Skeletal muscle cell (primary cell): ENCODE results near the gene RAPH1.
"Not testable (repeated sequence)": the region's sequence is repeated elsewhere in the genome, so short reads cannot be mapped to it uniquely, and the experiment has no call there.

Experiments
- DNase-seq: peaks from one replicate; pipeline ENCODE4 v3.0.0-alpha.2; 2010; ENCODE audit warnings: low read depth
- H3K4me3 ChIP-seq: 2 replicates; pipeline ENCODE4 v1.5.1; 2011; ENCODE audit warnings: low read depth, mild to moderate bottlenecking, control low read depth, low read length, moderate library complexity

Gene RAPH1

GRCh38 chr2:203551778-203552177, 16.7 kb upstream of the RAPH1 start:
- DNase-seq = peak; percentile 38
- H3K4me3 ChIP-seq = no peak overlapping the region

GRCh38 chr2:203550266-203550665, 15.2 kb upstream of the RAPH1 start:
- no peak overlapping the region for H3K4me3 ChIP-seq
- DNase-seq = no peak

DNA sequence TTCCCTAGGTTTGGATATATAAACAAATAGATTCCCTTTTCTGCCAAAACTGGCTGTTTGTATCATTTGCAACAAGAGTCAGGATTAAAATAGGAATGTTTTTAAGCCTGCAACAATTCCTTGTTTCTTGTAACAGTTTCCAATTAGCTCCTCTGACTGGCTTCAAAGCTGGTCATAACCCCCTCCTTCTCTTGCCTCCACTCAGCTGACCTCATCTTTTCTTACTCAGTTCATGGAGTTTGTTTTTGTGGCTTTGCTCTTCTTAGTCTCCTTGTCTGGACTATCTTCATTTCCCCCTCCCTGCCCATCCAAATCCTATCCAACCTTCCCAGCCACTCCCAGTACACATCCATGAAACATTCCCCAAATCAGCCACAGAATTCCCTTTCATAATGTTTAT, 14.3 kb upstream of the RAPH1 start:
- DNase-seq = no peak
- H3K4me3 ChIP-seq = no peak overlapping the region

GRCh38 chr2:203548887-203549286, 13.8 kb upstream of the RAPH1 start:
- no peak for DNase-seq
- H3K4me3 ChIP-seq = no peak overlapping the region

GRCh38 chr2:203547356-203547755, 12.3 kb upstream of the RAPH1 start:
- DNase-seq = no peak
- H3K4me3 ChIP-seq = no peak overlapping the region

DNA sequence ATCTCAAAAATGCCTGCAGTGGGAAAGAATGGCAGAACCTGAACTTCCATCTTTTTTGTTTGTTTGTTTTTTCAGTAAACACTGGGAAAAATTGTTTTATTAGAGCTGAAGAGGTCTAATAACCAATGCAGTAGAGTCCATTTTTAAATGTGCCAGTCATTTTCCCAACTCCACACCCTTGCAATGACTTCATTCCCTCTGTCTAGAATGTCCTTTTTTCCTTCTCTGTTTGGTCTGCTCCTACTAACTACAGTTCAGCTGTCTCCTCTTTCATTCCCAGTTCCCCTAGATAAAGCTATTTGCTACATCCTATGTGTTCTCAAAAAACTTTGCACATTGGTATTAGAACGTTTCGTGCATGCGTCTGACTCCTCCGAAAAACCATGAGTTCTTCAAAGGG, 9.3 kb upstream of the RAPH1 start:
- no peak overlapping the region for H3K4me3 ChIP-seq
- no peak for DNase-seq

DNA sequence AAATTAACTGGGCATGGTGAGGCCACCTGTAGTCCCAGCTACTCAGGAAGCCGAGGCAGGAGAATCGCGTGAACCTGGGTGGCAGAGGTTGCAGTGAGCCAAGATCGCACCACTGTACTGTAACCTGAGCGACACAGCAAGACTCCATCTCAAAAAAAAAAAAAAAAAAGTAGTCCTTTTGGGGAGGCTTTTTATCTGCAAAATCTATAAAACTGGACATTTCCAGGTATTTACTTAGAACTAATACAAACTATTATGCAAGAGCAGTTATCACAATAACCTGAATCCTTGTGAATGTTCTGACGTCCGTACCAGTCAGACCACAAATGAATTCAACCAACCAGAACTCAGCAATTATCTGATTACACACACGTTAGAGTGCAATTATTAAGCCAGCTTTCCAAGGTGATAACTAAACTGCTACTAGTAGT, 8.8 kb upstream of the RAPH1 start:
- no peak for DNase-seq
- H3K4me3 ChIP-seq = no peak overlapping the region

DNA sequence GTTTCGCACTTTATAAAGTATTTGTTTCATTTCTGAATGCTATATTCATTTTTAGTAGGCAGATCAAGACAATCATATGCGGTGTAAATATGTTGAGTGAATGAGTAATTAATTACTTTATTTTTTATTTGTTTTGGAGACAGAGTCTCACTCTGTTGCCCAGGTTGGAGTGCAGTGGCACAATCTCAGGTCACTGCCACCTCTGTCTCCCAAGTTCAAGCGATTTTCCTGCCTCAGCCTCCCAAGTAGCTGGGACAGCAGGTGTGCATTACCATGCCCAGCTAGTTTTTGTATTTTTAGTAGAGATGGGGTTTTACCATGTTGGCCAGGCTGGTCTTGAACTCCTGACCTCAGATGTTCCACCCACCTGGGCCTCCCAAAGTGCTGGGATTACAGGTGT, 5.5 kb upstream of the RAPH1 start:
- not testable (repeated sequence) for DNase-seq, H3K4me3 ChIP-seq

- H3K4me3 ChIP-seq, DNase-seq: not testable (repeated sequence)
These were observed 3.1 kb upstream of the RAPH1 start for GRCh38 chr2:203538237-203538636.

DNA sequence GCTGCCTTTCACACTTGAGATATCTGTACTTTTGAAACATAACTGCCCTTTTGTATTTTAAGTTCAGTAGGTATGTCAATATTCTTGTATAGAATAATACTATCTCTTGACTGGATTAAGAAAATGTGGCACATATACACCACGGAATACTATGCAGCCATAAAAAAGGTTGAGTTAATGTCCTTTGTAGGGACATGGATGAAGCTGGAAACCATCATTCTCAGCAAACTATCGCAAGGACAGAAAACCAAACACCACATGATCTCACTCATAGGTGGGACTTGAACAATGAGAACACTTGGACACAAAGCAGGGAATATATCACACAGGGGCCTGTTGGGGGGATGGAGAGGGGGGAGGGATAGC, 1.5 kb upstream of the RAPH1 start:
- not testable (repeated sequence) for DNase-seq, H3K4me3 ChIP-seq

- H3K4me3 ChIP-seq = peak overlapping the region; percentile 58
- DNase-seq = no peak
These were observed 884 bp upstream of the RAPH1 start for GRCh38 chr2:203535784-203536585.

DNA sequence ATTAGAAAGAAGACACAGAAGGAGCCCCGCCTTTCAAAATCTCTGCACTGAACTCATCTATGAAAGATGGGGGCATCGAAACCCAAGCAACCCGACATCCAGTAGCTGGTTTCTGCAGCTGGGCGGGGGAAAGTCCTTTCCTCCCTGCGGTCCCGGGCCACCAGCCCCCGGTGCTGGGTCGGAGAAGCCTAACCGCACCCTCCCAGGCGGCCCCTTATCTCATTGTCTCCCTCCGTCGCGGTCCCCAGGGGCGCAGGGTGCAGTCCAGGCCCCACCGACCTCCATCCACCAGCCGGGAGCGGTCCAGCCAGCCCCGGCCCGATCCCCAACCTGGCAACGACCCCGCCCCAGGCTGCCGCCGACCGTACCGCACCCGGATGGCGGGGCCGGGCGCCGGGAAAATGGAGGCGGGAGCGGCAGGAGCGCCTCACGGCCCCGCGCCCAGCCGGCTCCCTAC, 452 bp downstream of the RAPH1 start:
- DNase-seq = no peak
- H3K4me3 ChIP-seq = peak overlapping the region; percentile 77

DNA sequence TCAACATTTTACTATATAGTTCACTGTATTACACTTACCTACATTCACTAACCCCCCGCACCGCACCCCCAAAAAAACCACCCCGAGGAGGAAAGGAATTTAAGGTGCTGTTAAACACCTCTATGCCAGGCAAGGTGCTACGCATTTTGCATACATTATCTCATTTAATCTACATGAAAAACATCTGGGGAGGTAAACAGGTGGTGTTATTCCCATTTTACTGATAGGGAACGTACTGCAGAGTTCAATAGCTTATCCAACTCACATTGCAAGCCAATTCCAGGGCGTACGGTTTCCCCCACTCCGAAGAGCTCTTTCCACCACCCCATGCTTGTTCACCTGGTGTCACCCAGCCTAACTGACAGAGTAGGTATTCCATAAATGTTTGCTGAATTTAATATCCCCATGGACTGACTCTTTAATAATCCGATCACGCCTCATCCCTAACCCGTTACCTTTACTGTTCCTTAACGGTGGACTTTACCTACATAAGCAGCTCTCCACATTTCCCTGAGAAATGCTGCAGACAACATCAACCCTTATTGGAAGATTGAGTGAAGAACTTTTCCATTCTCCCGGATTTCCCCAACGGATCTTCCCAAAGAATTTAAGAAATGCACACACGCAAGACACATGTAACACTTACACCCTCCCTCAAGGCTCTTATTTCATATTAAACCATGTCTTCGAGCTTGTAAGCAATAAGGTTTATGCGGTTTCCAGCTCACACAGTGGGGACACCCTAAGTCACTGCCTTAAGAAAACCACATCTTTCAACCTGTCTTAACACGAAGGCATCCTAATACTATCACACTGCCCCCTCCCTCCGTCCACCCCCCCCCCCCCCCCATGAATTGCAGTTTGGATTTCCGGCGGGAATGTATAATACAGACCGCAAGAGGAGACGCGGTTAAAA, 1.2 kb downstream of the RAPH1 start:
- peak; percentile 37 for DNase-seq
- peak overlapping the region; percentile 77 for H3K4me3 ChIP-seq

GRCh38 chr2:203532957-203533658, 2.0 kb downstream of the RAPH1 start:
- no peak for DNase-seq
- H3K4me3 ChIP-seq = peak overlapping the region; percentile 77

DNA sequence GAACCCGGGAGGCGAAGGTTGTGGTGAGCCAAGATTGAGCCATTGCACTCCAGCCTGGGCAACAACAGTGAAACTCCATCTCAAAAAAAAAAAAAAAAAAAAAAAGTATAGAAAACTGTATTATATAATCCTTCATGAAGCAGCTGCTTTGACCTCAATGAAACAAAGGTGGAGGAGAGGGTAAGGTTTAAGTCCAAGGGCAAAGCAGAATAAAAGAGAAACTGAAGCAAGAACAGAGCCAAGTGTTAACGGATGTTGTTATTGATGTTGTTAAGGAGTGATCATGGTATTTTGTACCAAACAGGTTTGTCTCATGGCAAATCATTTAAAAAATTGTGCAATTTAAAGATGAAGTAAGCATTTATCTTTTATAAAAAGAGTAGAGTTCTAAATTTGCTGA, 7.4 kb downstream of the RAPH1 start:
- no peak for DNase-seq
- no peak overlapping the region for H3K4me3 ChIP-seq

DNA sequence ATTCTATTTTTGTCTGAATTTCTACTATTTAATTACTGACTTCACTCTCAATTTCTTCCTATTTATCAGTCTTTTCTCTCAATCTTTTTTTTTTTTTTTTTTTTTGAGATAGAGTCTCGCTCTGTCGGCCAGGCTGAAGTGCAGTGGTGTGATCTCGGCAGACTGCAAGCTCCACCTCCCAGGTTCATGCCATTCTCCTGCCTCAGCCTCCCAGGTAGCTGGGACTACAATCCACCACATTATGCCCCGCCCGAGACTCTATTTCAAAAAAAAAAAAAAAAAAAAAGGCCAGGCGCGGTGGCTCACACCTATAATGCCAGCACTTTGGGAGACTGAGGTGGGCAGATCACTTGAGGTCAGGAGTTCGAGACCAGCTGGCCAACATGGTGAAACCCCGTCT, 21.8 kb downstream of the RAPH1 start:
- DNase-seq, H3K4me3 ChIP-seq: not testable (repeated sequence)

DNA sequence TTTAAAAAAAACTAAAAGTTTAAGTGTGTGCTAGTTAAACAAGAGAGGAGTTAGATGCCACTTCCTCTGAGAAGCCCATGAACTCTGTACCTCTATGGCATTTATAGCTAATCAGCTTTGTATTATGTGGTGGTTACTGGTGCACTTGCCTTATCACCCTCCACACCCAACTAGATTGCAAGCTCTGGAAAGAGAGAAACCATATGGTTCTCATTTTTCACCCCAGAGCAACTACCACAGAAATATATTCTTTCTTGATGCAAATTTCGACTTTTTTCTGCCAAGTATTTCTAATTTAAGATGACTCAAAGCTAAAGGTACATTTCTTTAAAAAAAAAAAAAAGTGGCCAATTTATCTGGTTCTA, 24.2 kb downstream of the RAPH1 start:
- H3K4me3 ChIP-seq = no peak overlapping the region
- no peak for DNase-seq

- DNase-seq = no peak
- H3K4me3 ChIP-seq = no peak overlapping the region
These were observed 24.7 kb downstream of the RAPH1 start for GRCh38 chr2:203510256-203510940.

- not testable (repeated sequence) for DNase-seq, H3K4me3 ChIP-seq
These were observed 31.6 kb downstream of the RAPH1 start for GRCh38 chr2:203503460-203503859.
